Suprapubic skin (tissue), 4 donors: ENCODE results near the gene ZNF285. TPM values are rescaled to one million over a fixed set of nuclear protein-coding genes. Genes with fewer than 3 reads are reported as not detected.

Source experiments
- DNase-seq, 2 donors: peaks; one replicate each; pipeline ENCODE4 v3.0.0-alpha.2; 2019; ENCODE audit warnings: low spot score in 2 of 2
- H3K27ac ChIP-seq: fragments of 200-600 bp; sonication (generic); one replicate; pipeline ENCODE4 v1.5.1; 2019
- H3K27me3 ChIP-seq: fragments of 200-600 bp; sonication (generic); one replicate; pipeline ENCODE4 v1.5.1; 2019
- H3K36me3 ChIP-seq: fragments of 200-600 bp; sonication (generic); one replicate; pipeline ENCODE4 v1.5.1; 2019
- H3K4me1 ChIP-seq: fragments of 200-600 bp; sonication (generic); one replicate; pipeline ENCODE4 v1.5.1; 2019
- H3K4me3 ChIP-seq: fragments of 200-600 bp; sonication (generic); one replicate; pipeline ENCODE4 v1.5.1; 2019; ENCODE audit warnings: mild to moderate bottlenecking
- H3K9me3 ChIP-seq: fragments of 200-600 bp; sonication (generic); one replicate; pipeline ENCODE4 v1.5.1; 2019
- EP300 ChIP-seq: sonication (generic); formaldehyde crosslinking; IDR thresholded peaks from one replicate; pipeline ENCODE4 v1.6.1; 2017; ENCODE audit warnings: antibody characterized with exemption
- POLR2A ChIP-seq, 2 donors: fragments of 450-650 bp; IDR thresholded peaks; one replicate each; pipeline ENCODE4 v1.6.1; 2017; ENCODE audit warnings: antibody characterized with exemption in 2 of 2, mild to moderate bottlenecking in 2 of 2, moderate library complexity in 2 of 2
- POLR2AphosphoS5 ChIP-seq, 3 donors: sonication (generic); formaldehyde crosslinking; IDR thresholded peaks; one replicate each; pipeline ENCODE4 v1.6.1; 2017; ENCODE audit warnings: antibody characterized with exemption in 3 of 3
- WGBS: methylation state at CpG from one replicate; pipeline ENCODE4 v1.1.5; 2018; 5-methylcytosine and 5-hydroxymethylcytosine counted together
- total RNA-seq, 4 donors: library from RNA; depleted of rRNA; stranded (reverse); fragments of >200 nt; gene quantifications; one replicate each; pipeline ENCODE4 v1.1.0, GENCODE V29; 2016
- TF ChIP-seq, protein P1 (sequence below), 2 donors: fragments of 200-600 bp in 1 of 2; fragments of 450-650 bp in 1 of 2; sonication (generic) in 1 of 2; IDR thresholded peaks; one replicate each; pipeline ENCODE4 v1.5.1; 2016 to 2019; ENCODE audit warnings: antibody characterized with exemption in 2 of 2, mild to moderate bottlenecking in 1 of 2, moderate library complexity in 1 of 2

The ZNF285 gene
- total RNA-seq = 1 to 10 TPM in 1 of 4 donors, under 1 TPM in 3; 0.21 to 2.8 (median 0.68) TPM

- Histone ChIP-seq H3K27ac (no peak within 1 kb of the TSS), H3K27me3 (no peaks in the 10 kb centered on the region), H3K4me1 (peaks cover 9% of the 10 kb centered on the region), H3K36me3 (no peaks in the 10 kb centered on the region), H3K4me3 (peak within 1 kb of the TSS; percentile 45), H3K9me3 (peaks cover 12% of the 10 kb centered on the region)
- WGBS = 6% methylated on average over 43 of the region's 43 CpGs
- DNase-seq = peak; percentile 78 to 89
- TF ChIP-seq, protein P1, sequence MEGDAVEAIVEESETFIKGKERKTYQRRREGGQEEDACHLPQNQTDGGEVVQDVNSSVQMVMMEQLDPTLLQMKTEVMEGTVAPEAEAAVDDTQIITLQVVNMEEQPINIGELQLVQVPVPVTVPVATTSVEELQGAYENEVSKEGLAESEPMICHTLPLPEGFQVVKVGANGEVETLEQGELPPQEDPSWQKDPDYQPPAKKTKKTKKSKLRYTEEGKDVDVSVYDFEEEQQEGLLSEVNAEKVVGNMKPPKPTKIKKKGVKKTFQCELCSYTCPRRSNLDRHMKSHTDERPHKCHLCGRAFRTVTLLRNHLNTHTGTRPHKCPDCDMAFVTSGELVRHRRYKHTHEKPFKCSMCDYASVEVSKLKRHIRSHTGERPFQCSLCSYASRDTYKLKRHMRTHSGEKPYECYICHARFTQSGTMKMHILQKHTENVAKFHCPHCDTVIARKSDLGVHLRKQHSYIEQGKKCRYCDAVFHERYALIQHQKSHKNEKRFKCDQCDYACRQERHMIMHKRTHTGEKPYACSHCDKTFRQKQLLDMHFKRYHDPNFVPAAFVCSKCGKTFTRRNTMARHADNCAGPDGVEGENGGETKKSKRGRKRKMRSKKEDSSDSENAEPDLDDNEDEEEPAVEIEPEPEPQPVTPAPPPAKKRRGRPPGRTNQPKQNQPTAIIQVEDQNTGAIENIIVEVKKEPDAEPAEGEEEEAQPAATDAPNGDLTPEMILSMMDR (IDR thresholded peaks at IDR 0.05) = no peak
- TF ChIP-seq EP300 (no peak), POLR2AphosphoS5 (IDR thresholded peaks at IDR 0.05) (no peak), POLR2A (IDR thresholded peaks at IDR 0.05) (no peak)
Measured at GRCh38 chr19:44401139-44402115, at the start of gene ZNF285. Gene ZNF285 (minus strand): TSS chr19:44401608. CDS start chr19:44397213, 4,395 bp downstream.

DNA sequence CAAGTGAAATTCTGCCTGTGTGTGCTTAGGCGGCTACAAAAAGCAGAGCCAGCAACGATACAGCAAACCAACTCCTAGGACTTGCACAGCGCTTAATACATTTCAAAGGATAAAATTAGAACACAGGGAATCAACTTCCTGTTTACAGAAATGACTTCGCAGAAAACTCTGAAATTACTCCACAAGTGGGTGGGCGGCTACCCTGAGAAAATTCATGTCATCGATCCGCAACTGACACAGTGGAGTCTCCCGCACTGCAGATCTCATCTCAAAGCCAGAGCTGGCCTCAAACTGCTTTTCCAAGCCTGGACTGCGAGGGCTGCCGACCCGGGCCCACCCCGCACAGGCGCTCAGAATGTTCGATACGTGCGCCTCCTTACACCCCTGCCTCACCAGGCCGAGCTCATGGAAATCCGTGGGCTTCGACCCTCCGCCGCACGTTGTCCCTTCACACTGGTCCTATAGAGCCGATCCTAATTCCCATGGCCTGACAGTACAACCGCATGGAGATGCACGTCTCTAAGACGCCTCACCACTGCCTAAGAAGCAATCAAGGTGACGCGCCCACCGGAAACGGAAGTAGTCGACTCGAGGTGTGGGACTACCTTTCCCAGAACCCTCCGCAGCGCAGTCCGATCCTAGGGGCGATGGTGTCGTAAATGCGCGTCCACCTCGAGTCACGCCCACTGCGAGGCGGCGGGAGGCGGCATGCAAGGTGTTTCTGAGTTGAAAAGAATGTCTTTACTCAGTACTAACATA is 46.7 kb upstream of the ZNF285 start, which contains the start of gene ZNF229:
ZNF229 (minus strand) TSS at position 557 of the 759 bp plus-strand sequence. CDS start 5,625 bp downstream, outside the sequence.
- peak in 1 of 2 donors; percentile 64 for DNase-seq
- WGBS = 5% methylated on average over 36 of the region's 45 CpGs
- H3K4me1 ChIP-seq = no peaks in the 10 kb centered on the region
- H3K9me3 ChIP-seq = peaks cover 59% of the 10 kb centered on the region
- H3K36me3 ChIP-seq = no peaks in the 10 kb centered on the region
- TF ChIP-seq POLR2AphosphoS5 (IDR thresholded peaks at IDR 0.05) = no peak
- TF ChIP-seq, protein P1 (IDR thresholded peaks at IDR 0.05) = no peak
- TF ChIP-seq POLR2A (IDR thresholded peaks at IDR 0.05) = no peak
- no peak for TF ChIP-seq EP300
- H3K4me3 ChIP-seq = peak within 1 kb of the TSS; percentile 50
- no peak within 1 kb of the TSS for H3K27ac ChIP-seq
- peaks cover 10% of the 10 kb centered on the region for H3K27me3 ChIP-seq

DNA sequence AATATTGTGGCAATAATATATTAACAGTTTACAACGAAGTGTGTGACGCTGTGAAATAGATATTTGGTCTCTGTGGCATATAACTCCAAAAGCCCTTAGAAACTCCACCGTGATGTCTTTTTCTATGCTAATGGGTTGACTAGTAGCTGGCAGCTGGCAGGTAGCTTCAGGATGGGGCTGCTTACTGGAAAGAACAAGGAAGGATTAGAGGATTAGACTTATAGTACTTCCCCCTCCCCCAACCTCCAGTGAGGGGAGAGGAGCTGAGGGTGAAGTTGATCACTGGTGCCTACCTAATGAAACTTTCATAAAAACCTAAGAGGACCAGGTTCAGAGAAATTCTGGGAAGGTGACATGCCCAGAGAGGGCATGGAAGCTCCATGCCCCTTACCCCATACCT is 37.0 kb upstream of the ZNF285 start:
- Histone ChIP-seq H3K9me3 (peaks cover 43% of the 10 kb centered on the region), H3K4me3 (no peak overlapping the region), H3K4me1 (no peaks in the 10 kb centered on the region), H3K36me3 (peaks cover 8% of the 10 kb centered on the region), H3K27ac (no peak overlapping the region), H3K27me3 (no peaks in the 10 kb centered on the region)
- TF ChIP-seq, protein P1 (IDR thresholded peaks at IDR 0.05) = no peak
- TF ChIP-seq EP300 = no peak
- no peak for TF ChIP-seq POLR2AphosphoS5 (IDR thresholded peaks at IDR 0.05)
- DNase-seq = no peak
- 94% methylated on average over 3 of the region's 3 CpGs for WGBS

DNA sequence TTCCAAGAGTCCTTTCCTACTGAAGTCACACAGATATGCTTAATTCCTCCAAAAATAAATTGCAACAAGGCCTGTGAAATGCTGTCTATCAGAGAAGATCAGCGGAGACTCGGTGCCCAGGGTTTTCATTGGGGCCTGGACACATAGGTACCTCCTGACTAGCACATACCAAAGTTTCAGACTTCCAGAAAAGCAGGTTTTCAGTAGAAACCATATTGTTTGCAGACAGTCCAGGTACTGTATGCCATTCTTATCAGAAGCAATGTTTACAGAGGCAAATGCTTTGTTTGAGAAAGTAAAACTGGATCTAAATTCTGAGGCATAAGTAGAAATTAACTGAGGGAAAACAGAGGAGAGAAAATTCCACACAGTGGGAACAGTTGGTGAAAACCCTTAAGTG is 34.0 kb upstream of the ZNF285 start:
- TF ChIP-seq POLR2AphosphoS5 (IDR thresholded peaks at IDR 0.05) (no peak), EP300 (no peak), POLR2A (IDR thresholded peaks at IDR 0.05) (no peak)
- TF ChIP-seq, protein P1 (IDR thresholded peaks at IDR 0.05) = no peak
- no peak overlapping the region for H3K4me3 ChIP-seq
- WGBS = 96% methylated on average over 2 of the region's 2 CpGs
- H3K27ac ChIP-seq = no peak overlapping the region
- peaks cover 30% of the 10 kb centered on the region for H3K9me3 ChIP-seq
- no peaks in the 10 kb centered on the region for H3K4me1 ChIP-seq
- peaks cover 6% of the 10 kb centered on the region for H3K36me3 ChIP-seq
- no peak for DNase-seq
- no peaks in the 10 kb centered on the region for H3K27me3 ChIP-seq
